NCI-H524 (cell line): ENCODE results near the gene SLC25A19.

Source experiments
- DNase-seq, 2 experiments: peaks; one replicate each; lab custom pipeline; 2025; lab: John Stamatoyannopoulos, UW

SLC25A19 gene

GRCh38 chr17:75241502-75241901 lies 47.7 kb downstream of the SLC25A19 start:
- no peak for DNase-seq

- no peak for DNase-seq
These were observed 48.1 kb downstream of the SLC25A19 start for GRCh38 chr17:75241143-75241430.

GRCh38 chr17:75240394-75241142 lies 48.7 kb downstream of the SLC25A19 start:
- peak; percentile 43 to 70 for DNase-seq

DNA sequence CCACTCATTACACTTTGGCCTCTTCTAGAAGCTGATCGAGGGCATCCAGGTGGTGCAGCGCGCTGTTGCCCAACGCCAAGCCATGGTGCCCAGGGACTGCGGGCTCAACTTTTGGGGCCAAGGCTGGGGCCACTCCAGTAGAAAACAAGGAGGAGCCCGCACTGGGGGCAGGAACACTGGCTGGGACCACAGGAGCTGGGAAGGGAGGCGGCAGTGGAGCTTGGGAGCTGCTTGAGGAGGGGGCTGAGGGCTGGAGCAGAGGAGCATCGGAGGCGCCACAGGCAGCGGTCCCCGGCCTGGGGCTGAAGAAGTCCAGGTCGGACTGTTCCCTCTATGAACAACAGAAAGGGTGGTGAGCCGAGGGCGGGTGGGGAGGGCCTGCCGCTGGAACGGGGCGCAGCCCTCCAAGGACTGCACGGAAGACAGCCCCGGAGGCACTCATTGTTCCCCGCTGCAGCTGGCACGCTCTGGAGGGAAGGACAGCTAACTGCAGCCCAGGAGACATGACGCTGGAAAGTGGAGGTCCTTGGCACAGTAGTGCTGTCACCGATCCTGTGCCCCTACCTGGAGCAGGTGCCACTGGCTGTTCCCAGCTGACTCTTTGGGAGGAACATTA lies 49.3 kb downstream of the SLC25A19 start:
- no peak for DNase-seq

GRCh38 chr17:75239214-75239613 lies 50.0 kb downstream of the SLC25A19 start:
- no peak for DNase-seq

DNA sequence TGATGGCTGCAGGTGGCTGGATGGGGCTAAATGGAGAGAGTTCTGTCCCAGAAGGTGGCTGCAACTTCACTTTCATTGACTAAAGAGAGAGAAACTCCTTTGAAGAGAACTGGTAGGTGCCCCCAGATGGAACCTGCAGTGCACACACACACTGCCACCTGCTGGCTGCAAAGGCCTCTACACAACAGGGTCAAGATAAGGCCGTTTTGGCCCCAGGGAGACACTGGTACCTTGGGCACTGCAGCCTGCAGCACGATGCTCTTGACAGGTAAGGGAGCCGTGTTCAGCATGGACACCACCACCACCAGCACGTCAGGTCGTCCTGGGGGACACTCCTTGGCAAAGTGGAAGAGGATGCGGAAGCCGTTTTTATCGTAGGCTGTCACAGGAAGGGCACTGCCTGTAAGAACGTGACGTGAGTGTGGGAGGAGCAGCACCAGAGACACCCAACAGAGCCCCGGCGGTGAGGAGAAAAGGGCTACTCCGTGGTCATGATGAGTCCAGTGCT lies 50.5 kb downstream of the SLC25A19 start:
- peak; percentile 54 to 86 for DNase-seq

DNA sequence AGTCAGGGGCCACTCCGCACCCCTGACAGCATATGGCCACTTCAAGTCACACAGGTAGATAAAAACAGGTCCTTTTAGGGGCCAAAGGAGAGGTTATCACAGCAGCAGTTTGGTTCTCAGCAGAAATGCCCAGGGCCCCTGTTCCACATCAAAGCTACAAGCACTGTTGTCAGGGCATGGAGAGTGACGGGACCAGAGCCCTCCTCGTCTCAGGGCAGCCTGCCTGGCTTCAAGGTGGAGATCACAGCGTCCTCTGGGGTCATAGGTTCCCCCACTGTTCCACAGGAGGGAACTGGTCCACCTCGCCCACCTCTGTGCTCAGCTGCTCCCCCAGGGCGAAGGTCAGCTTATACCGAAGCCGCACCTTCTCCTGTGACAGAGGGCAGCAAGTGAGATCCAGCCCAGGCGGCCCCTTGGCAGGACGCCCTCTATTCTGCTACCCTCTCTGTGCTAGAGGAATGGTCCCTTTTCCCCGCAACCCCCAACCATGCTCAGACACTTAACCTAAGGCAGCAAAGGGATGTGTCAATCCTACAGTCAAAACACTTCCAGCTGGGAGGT lies 51.1 kb downstream of the SLC25A19 start:
- DNase-seq, result no peak

DNA sequence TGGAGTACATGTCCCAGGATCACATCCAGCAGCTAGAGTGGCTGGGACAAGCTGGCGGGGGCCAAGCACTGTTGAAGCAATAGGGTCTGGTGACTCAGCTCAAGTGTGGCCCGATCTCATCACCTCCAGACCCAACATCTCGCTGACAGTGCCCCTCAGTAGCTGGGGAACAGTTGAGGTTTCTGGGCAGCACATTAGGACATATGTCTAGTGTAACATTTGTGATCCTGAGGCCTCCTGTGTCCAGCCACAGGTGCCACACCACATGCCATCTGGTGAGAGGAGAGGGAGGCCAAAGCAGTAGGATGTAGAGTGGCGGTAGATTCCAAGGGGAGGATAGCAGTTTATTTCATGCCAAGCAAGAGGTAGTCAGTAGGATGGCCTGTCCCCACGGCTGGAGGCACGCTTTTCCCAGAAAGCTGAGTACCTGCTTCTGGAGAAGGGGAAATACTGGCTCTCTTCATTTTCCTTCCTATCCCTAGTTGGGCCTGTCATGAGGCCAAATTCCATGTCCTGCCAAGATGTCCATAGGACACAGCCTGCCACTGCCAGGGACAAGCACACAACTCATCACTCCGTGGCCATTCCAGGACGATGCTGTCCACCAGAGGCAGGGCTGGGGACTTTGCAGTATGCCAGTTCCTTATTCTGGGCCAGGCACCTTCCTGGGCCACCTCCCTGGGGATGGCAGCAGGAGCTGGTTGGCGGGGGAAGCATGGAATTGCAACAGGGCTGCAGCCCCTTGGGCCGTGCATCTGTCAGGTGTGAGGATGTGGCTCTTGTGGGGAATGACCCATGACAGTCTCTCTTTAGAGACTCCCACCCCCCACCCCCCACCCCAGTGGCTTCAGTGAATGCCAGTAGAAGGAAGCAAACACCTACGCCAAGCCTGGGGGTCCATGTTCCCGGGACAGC lies 51.9 kb downstream of the SLC25A19 start:
- DNase-seq, result no peak

- no peak for DNase-seq
These were observed 56.4 kb downstream of the SLC25A19 start for GRCh38 chr17:75232786-75233185.

GRCh38 chr17:75231741-75232464 lies 57.3 kb downstream of the SLC25A19 start:
- no peak for DNase-seq

DNA sequence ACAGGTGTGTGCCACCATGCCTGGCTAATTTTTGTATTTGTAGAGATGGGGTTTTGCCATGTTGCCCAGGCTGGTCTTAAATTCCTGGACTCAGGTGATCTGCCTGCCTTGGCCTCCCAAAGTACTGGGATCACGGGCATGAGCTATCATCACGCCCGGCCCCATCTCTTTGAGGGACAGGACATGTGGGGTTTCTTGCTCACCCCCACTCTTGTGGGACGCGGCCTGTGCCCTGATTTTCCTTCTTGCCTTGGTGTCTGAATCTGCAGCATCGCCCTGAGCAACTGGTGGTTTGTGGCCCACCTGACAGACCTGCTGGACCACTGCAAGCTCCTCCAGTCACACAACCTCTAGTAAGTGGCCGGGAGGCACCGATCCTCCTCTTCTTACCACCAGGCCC lies 58.2 kb downstream of the SLC25A19 start:
- no peak for DNase-seq

- DNase-seq, result no peak
These were observed 60.4 kb downstream of the SLC25A19 start for GRCh38 chr17:75228847-75229246.

- no peak for DNase-seq
These were observed 60.9 kb downstream of the SLC25A19 start for GRCh38 chr17:75228305-75228704.

DNA sequence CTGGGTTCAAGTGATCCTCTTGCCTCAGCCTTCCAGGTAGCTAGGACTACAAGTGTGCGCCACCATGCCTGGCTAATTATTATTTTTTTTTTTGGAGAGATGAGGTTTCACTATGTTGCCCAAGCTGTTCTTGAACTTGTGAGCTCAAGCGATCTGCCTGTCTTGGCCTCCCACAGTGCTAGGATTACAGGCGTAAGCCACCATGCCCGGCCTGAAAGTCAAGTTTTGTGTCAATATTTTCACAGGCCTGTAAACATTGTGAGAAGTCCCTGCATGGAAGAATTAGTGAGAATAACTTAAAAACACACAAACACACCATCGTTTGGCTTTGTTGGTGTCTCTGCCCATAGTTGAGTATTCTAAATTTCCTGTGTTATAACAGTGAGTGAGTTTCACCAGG lies 61.5 kb downstream of the SLC25A19 start:
- no peak for DNase-seq

DNA sequence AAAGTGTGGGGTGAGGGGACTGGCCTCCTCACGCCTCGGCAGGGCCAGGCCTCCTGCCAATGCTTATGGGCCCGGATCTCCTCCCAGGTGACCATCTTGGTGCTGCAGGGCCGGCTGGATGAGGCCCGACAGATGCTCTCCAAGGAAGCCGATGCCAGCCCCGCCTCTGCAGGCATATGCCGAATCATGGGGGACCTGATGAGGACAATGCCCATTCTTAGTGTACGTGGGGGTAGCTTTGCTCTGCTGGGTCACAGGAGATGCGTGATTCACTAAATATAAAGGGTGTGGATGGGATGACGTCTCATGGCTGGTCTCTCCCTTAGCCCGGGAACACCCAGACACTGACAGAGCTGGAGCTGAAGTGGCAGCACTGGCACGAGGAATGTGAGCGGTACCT lies 64.2 kb downstream of the SLC25A19 start:
- no peak for DNase-seq
